Liver (tissue), 9 donors: ENCODE data around the gene FUT7. TPM values are rescaled to one million over a fixed set of nuclear protein-coding genes. Genes with fewer than 3 reads are reported as not detected.

Experiments
- DNase-seq: peaks from one replicate; pipeline ENCODE4 v3.0.0-alpha.2; 2017; ENCODE audit warnings: low spot score
- H3K27ac ChIP-seq, 2 donors: one replicate each; pipeline ENCODE4 v1.7.0; 2013; ENCODE audit warnings: inconsistent platforms in 2 of 2, low read length in 2 of 2, control low read depth in 1 of 2, low read depth in 1 of 2, mild to moderate bottlenecking in 1 of 2
- H3K27me3 ChIP-seq, 4 donors: one replicate each; pipeline versions ENCODE4 v1.6.1 to v1.7.0; 2013; ENCODE audit warnings: low read length in 3 of 4, inconsistent platforms in 1 of 4, mild to moderate bottlenecking in 1 of 4, moderate library complexity in 1 of 4; ENCODE audit not compliant: control insufficient read depth in 4 of 4, insufficient read depth in 4 of 4
- H3K36me3 ChIP-seq, 4 donors: one replicate each; pipeline versions ENCODE4 v1.6.1 to v1.7.0; 2013; ENCODE audit warnings: low read length in 3 of 4, mild to moderate bottlenecking in 3 of 4, low read depth in 1 of 4, moderate library complexity in 1 of 4; ENCODE audit not compliant: control insufficient read depth in 4 of 4, insufficient read depth in 3 of 4
- H3K4me1 ChIP-seq, 4 donors: one replicate each; pipeline versions ENCODE4 v1.6.1 to v1.7.0; 2013; ENCODE audit warnings: low read length in 3 of 4, mild to moderate bottlenecking in 3 of 4, moderate library complexity in 1 of 4; ENCODE audit not compliant: control insufficient read depth in 4 of 4, insufficient read depth in 4 of 4
- H3K4me3 ChIP-seq, 3 donors: one replicate each; pipeline versions ENCODE4 v1.6.1 to v1.7.0; 2013; ENCODE audit warnings: low read length in 3 of 3, control low read depth in 1 of 3, low read depth in 1 of 3, mild to moderate bottlenecking in 1 of 3
- H3K9ac ChIP-seq, 2 donors: one replicate each; pipeline ENCODE4 v1.7.0; 2013; ENCODE audit warnings: low read length in 2 of 2, mild to moderate bottlenecking in 2 of 2, moderate library complexity in 2 of 2, control low read depth in 1 of 2, low read depth in 1 of 2
- H3K9me3 ChIP-seq, 4 donors: one replicate each; pipeline versions ENCODE4 v1.6.1 to v1.7.0; 2013; ENCODE audit warnings: low read length in 3 of 4; ENCODE audit not compliant: control insufficient read depth in 4 of 4
- ATF3 ChIP-seq: IDR thresholded peaks from 2 replicates; pipeline ENCODE4 v1.6.1; 2016; ENCODE audit warnings: antibody characterized with exemption
- CTCF ChIP-seq: fragments of 150-350 bp; IDR thresholded peaks from 2 replicates; pipeline ENCODE4 v1.5.1; 2017; ENCODE audit warnings: improper control_type of control experiment, low read depth, low read length; ENCODE audit not compliant: missing input control
- EGR1 ChIP-seq, 2 donors: IDR thresholded peaks; 2 replicates each; pipeline ENCODE4 v1.6.1; 2016 to 2018; ENCODE audit warnings: antibody characterized with exemption in 2 of 2, low read depth in 2 of 2
- FOXA1 ChIP-seq: IDR thresholded peaks from 2 replicates; pipeline ENCODE4 v1.6.1; 2016; ENCODE audit warnings: antibody characterized with exemption
- HNF4A ChIP-seq, 2 donors: conservative IDR thresholded peaks; 2 replicates each; pipeline ENCODE4 v1.6.1; 2016; ENCODE audit warnings: antibody characterized with exemption in 2 of 2, mild to moderate bottlenecking in 2 of 2
- HNF4G ChIP-seq: IDR thresholded peaks from 2 replicates; pipeline ENCODE4 v1.6.1; 2016; ENCODE audit warnings: antibody characterized with exemption
- JUND ChIP-seq, 2 donors: IDR thresholded peaks; 2 replicates each; pipeline ENCODE4 v1.6.1; 2016; ENCODE audit warnings: antibody characterized with exemption in 2 of 2
- NR2F2 ChIP-seq: IDR thresholded peaks from 2 replicates; pipeline ENCODE4 v1.6.1; 2016; ENCODE audit warnings: antibody characterized with exemption
- RAD21 ChIP-seq, 2 donors: IDR thresholded peaks; 2 replicates each; pipeline ENCODE4 v1.6.1; 2016; ENCODE audit warnings: antibody characterized with exemption in 2 of 2, mild to moderate bottlenecking in 2 of 2
- RXRA ChIP-seq, 2 donors: IDR thresholded peaks; 2 replicates each; pipeline ENCODE4 v1.6.1; 2017 to 2018; ENCODE audit warnings: antibody characterized with exemption in 2 of 2, mild to moderate bottlenecking in 1 of 2
- SP1 ChIP-seq: IDR thresholded peaks from 2 replicates; pipeline ENCODE4 v1.6.1; 2018; ENCODE audit warnings: antibody characterized with exemption, mild to moderate bottlenecking
- TAF1 ChIP-seq: conservative IDR thresholded peaks from 2 replicates; pipeline ENCODE4 v1.6.1; 2016; ENCODE audit warnings: antibody characterized with exemption, mild to moderate bottlenecking
- YY1 ChIP-seq: IDR thresholded peaks from 2 replicates; pipeline ENCODE4 v1.6.1; 2016; ENCODE audit warnings: antibody characterized with exemption, mild to moderate bottlenecking
- ZBTB33 ChIP-seq: IDR thresholded peaks from 2 replicates; pipeline ENCODE4 v1.6.1; 2016; ENCODE audit warnings: antibody characterized with exemption
- WGBS: extraction: QIAGEN DNeasy Blood & Tissue Kit; methylation state at CpG from one replicate; pipeline ENCODE4 v1.1.7; 2013; 5-methylcytosine and 5-hydroxymethylcytosine counted together
- polyA plus RNA-seq, 2 donors: library from polyadenylated mRNA; stranded (reverse) in 1 of 2; unstranded in 1 of 2; fragments of 200-250 nt in 1 of 2; fragments of >200 nt in 1 of 2; fragmentation: Nextera tagmentation in 1 of 2; extraction: Ambion mirVana in 1 of 2; gene quantifications; one replicate each; pipeline versions ENCODE4 v1.2.1 to v1.2.3, GENCODE V29; 2013 to 2015
- total RNA-seq, 2 donors: library from RNA; depleted of rRNA; stranded (reverse); fragments of >200 nt; gene quantifications; one replicate each; pipeline ENCODE4 v1.2.3, GENCODE V29; 2014
- TF ChIP-seq, protein P1 (sequence below): IDR thresholded peaks from 2 replicates; pipeline ENCODE4 v1.6.1; 2016; ENCODE audit warnings: antibody characterized with exemption, mild to moderate bottlenecking
- donor health status: healthy.
- donor health status: healthy.
- donor health status: healthy.
- donor health status: healthy.
- donor health status: healthy.

The FUT7 gene
- total and polyA plus RNA-seq, 4 donors: 0.14 to 0.67 (median 0.37) TPM; not detected in 1

GRCh38 chr9:136982232-136983051 is 49.4 kb downstream of the FUT7 start, which contains the start of gene LCNL1:
Gene LCNL1, plus strand, starts transcription at chr9:136982993. Its CDS starts 594 bp downstream, at chr9:136983587.
- Histone ChIP-seq H3K36me3 (no peaks in the 10 kb centered on the region), H3K27me3 (peaks cover 0 to 6% (median under 1%) of the 10 kb centered on the region in 4 donors), H3K27ac (no peak within 1 kb of the TSS), H3K4me3 (no peak within 1 kb of the TSS), H3K4me1 (peaks cover 0 to 9% (median 5%) of the 10 kb centered on the region in 4 donors), H3K9me3 (no peaks in the 10 kb centered on the region), H3K9ac (no peak within 1 kb of the TSS)
- WGBS: 86% methylated on average over 18 of the region's 18 CpGs
- TF ChIP-seq CTCF: no peak
- no peak for TF ChIP-seq FOXA1
- TF ChIP-seq YY1: no peak
- TF ChIP-seq ATF3: no peak
- TF ChIP-seq RAD21 (IDR thresholded peaks at IDR 0.05): no peak
- no peak for TF ChIP-seq NR2F2
- no peak for TF ChIP-seq HNF4G
- TF ChIP-seq TAF1: no peak
- no peak for TF ChIP-seq RXRA (IDR thresholded peaks at IDR 0.05)
- TF ChIP-seq SP1: no peak
- no peak for TF ChIP-seq JUND (IDR thresholded peaks at IDR 0.05)
- TF ChIP-seq EGR1 (IDR thresholded peaks at IDR 0.05; ENCODE audit: low read depth in 2 of 2): no peak
- TF ChIP-seq ZBTB33: no peak
- TF ChIP-seq, protein P1, sequence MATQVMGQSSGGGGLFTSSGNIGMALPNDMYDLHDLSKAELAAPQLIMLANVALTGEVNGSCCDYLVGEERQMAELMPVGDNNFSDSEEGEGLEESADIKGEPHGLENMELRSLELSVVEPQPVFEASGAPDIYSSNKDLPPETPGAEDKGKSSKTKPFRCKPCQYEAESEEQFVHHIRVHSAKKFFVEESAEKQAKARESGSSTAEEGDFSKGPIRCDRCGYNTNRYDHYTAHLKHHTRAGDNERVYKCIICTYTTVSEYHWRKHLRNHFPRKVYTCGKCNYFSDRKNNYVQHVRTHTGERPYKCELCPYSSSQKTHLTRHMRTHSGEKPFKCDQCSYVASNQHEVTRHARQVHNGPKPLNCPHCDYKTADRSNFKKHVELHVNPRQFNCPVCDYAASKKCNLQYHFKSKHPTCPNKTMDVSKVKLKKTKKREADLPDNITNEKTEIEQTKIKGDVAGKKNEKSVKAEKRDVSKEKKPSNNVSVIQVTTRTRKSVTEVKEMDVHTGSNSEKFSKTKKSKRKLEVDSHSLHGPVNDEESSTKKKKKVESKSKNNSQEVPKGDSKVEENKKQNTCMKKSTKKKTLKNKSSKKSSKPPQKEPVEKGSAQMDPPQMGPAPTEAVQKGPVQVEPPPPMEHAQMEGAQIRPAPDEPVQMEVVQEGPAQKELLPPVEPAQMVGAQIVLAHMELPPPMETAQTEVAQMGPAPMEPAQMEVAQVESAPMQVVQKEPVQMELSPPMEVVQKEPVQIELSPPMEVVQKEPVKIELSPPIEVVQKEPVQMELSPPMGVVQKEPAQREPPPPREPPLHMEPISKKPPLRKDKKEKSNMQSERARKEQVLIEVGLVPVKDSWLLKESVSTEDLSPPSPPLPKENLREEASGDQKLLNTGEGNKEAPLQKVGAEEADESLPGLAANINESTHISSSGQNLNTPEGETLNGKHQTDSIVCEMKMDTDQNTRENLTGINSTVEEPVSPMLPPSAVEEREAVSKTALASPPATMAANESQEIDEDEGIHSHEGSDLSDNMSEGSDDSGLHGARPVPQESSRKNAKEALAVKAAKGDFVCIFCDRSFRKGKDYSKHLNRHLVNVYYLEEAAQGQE: no peak
- TF ChIP-seq HNF4A (conservative IDR thresholded peaks at IDR 0.05): no peak
- no peak for DNase-seq
